SJSA1 (cell line): ENCODE results near the gene SMAD2. TPM values are rescaled to one million over a fixed set of nuclear protein-coding genes. Genes with fewer than 3 reads are reported as not detected.

Experiments used
- DNase-seq, 2 experiments: peaks; one replicate each; pipeline ENCODE4 v3.0.0-alpha.2; 2015 to 2020; ENCODE audit warnings: low spot score in 2 of 2, low read depth in 1 of 2
- H3K27ac ChIP-seq: fragments of 250-450 bp; sonication (Bioruptor Pico); 2 replicates; pipeline ENCODE4 v1.5.1; 2020; ENCODE audit warnings: mild to moderate bottlenecking, moderate library complexity
- H3K27me3 ChIP-seq: fragments of 250-450 bp; sonication (Bioruptor Pico); replicated peaks from 2 replicates; pipeline ENCODE4 v1.5.1; 2020; ENCODE audit warnings: mild to moderate bottlenecking, moderate library complexity
- H3K36me3 ChIP-seq: fragments of 250-450 bp; sonication (Bioruptor Pico); 2 replicates; pipeline ENCODE4 v1.5.1; 2020; ENCODE audit warnings: mild to moderate bottlenecking
- H3K4me1 ChIP-seq: fragments of 250-450 bp; sonication (Bioruptor Pico); replicated peaks from 2 replicates; pipeline ENCODE4 v1.6.1; 2021; ENCODE audit warnings: mild to moderate bottlenecking
- H3K4me3 ChIP-seq: fragments of 250-450 bp; sonication (Bioruptor Pico); 2 replicates; pipeline ENCODE4 v1.5.1; 2020; ENCODE audit warnings: mild to moderate bottlenecking
- H3K9me3 ChIP-seq: fragments of 250-450 bp; sonication (Bioruptor Pico); replicated peaks from 2 replicates; pipeline ENCODE4 v1.5.1; 2020; ENCODE audit warnings: mild to moderate bottlenecking
- total RNA-seq: library from RNA; depleted of rRNA; stranded (reverse); fragments of >200 nt; shearing (Covaris generic); gene quantifications from 2 replicates; pipeline ENCODE4 v1.2.3, GENCODE V29; 2014

SMAD2 gene
- total RNA-seq, 1 experiment from 2014 or later = 127 TPM

- Histone ChIP-seq H3K4me3 (no peak overlapping the region), H3K9me3 (no peaks in the 10 kb centered on the region), H3K36me3 (peaks cover 5% of the 10 kb centered on the region), H3K27ac (no peak overlapping the region), H3K27me3 (no peaks in the 10 kb centered on the region), H3K4me1 (peaks cover 12% of the 10 kb centered on the region)
- no peak for DNase-seq
Observed at GRCh38 chr18:47873625-47874024, 56.8 kb downstream of the SMAD2 start.

GRCh38 chr18:47872426-47872825 lies 58.0 kb downstream of the SMAD2 start:
- no peak overlapping the region for H3K27ac ChIP-seq
- no peak for DNase-seq
- no peaks in the 10 kb centered on the region for H3K9me3 ChIP-seq
- H3K4me3 ChIP-seq = no peak overlapping the region
- no peaks in the 10 kb centered on the region for H3K27me3 ChIP-seq
- H3K4me1 ChIP-seq = peaks cover under 1% of the 10 kb centered on the region
- H3K36me3 ChIP-seq = peaks cover 14% of the 10 kb centered on the region

DNA sequence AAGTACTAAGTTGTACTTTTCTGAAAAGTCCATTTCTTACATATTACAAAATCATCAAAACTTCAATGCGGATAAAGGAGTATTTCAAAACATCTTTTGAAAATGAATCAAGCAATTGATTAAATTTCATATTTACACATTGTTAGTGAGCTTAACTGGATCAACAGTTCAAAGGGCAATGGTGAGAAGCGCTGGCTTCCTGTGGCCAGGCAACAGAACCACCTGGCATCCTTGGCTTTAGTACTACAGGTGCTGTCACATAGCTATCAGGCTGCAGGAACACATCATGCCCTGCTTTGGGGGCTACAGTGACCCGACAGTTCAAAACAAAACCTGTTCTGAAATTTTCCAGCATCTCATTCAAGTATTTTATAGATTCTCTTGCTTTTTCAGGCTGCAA lies 59.2 kb downstream of the SMAD2 start:
- no peaks in the 10 kb centered on the region for H3K9me3 ChIP-seq
- H3K4me3 ChIP-seq = no peak overlapping the region
- no peaks in the 10 kb centered on the region for H3K27me3 ChIP-seq
- no peaks in the 10 kb centered on the region; the same call in 1 of the 2 replicates for H3K4me1 ChIP-seq
- peaks cover 17% of the 10 kb centered on the region for H3K36me3 ChIP-seq
- no peak overlapping the region for H3K27ac ChIP-seq
- no peak for DNase-seq

DNA sequence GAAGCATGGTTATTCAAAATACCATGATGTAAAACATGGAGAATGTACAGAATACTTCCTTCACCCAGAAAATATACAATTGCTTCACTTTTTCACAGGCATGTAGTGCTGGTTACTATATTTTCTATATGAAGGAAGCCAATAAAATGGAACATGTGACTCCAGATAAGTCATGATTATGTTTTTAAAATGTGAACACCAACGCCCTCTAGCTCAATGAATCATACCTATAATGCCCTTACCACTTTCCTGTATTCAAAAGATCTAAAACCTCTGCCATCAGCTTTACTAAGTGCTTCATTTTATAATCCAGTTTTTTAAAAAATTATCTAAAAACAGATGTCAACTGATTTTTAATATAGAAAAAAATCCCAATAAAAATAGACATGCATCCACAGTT lies 59.9 kb downstream of the SMAD2 start:
- H3K36me3 ChIP-seq = peaks cover 17% of the 10 kb centered on the region
- no peaks in the 10 kb centered on the region for H3K9me3 ChIP-seq
- no peaks in the 10 kb centered on the region for H3K27me3 ChIP-seq
- H3K4me3 ChIP-seq = no peak overlapping the region
- H3K27ac ChIP-seq = no peak overlapping the region
- H3K4me1 ChIP-seq = no peaks in the 10 kb centered on the region; the same call in 1 of the 2 replicates
- no peak for DNase-seq

DNA sequence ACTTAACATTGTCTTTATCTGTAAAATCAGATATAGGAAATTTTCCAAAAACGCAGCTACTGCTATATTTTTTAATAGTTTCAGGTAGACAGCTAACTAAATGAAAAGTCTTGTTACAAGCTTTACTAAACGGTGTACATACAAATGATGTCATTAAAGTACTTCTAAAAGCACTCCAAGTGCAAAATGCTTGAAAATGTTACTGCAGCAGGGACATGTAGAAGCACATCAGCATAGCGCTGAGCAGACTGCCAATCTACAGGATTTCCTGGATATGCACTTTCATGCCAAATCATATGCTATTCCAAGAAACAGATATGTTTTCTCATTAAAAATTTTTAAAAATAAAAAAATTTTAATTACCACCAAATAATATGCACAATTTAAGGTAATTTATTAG lies 61.7 kb downstream of the SMAD2 start:
- Histone ChIP-seq H3K4me3 (no peak overlapping the region), H3K36me3 (peaks cover 29% of the 10 kb centered on the region), H3K4me1 (no peaks in the 10 kb centered on the region), H3K27me3 (no peaks in the 10 kb centered on the region), H3K27ac (no peak overlapping the region), H3K9me3 (no peaks in the 10 kb centered on the region)
- no peak for DNase-seq

GRCh38 chr18:47865183-47865582 lies 65.3 kb downstream of the SMAD2 start:
- Histone ChIP-seq H3K27ac (no peak overlapping the region), H3K27me3 (no peaks in the 10 kb centered on the region), H3K36me3 (peaks cover 44% of the 10 kb centered on the region), H3K9me3 (no peaks in the 10 kb centered on the region), H3K4me1 (peaks cover 11% of the 10 kb centered on the region), H3K4me3 (no peak overlapping the region)
- DNase-seq = no peak

DNA sequence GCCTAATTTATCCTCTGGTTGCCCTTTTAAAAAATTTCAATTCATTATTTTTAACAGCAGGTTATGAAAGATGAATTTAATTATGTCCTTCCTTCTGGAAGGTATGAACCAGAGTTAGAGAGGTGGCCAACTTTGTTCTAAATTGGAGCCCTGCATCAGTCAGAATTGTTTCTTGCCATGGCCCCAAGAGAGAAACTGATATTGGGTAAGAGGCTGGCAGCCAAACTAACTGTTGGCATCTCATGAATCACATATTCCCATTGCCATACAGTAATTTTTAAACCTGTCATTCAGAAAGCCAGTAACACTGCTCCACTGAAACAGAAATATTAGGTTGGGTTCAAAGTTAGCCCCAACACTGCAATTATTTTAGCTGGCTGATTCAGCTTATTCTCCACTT lies 67.4 kb downstream of the SMAD2 start:
- peaks cover 11% of the 10 kb centered on the region for H3K4me1 ChIP-seq
- peaks cover 44% of the 10 kb centered on the region for H3K36me3 ChIP-seq
- no peak overlapping the region for H3K4me3 ChIP-seq
- no peak for DNase-seq
- no peak overlapping the region for H3K27ac ChIP-seq
- no peaks in the 10 kb centered on the region for H3K27me3 ChIP-seq
- H3K9me3 ChIP-seq = no peaks in the 10 kb centered on the region

- Histone ChIP-seq H3K4me1 (peaks cover 11% of the 10 kb centered on the region), H3K9me3 (no peaks in the 10 kb centered on the region)
Observed at GRCh38 chr18:47858607-47859006, 71.9 kb downstream of the SMAD2 start.

GRCh38 chr18:47847635-47848034 lies 82.8 kb downstream of the SMAD2 start:
- Histone ChIP-seq H3K4me3 (no peak overlapping the region), H3K4me1 (no peaks in the 10 kb centered on the region), H3K36me3 (peaks cover 33% of the 10 kb centered on the region), H3K27ac (no peak overlapping the region), H3K9me3 (no peaks in the 10 kb centered on the region), H3K27me3 (no peaks in the 10 kb centered on the region)
- DNase-seq = no peak

More at GRCh38 chr18:47858607-47859006, 71.9 kb downstream of the SMAD2 start:
- no peak overlapping the region for H3K27ac ChIP-seq
- no peak overlapping the region for H3K4me3 ChIP-seq
- no peaks in the 10 kb centered on the region for H3K27me3 ChIP-seq
- no peak for DNase-seq
- H3K36me3 ChIP-seq = peaks cover 37% of the 10 kb centered on the region

GRCh38 chr18:47846431-47846830 lies 84.0 kb downstream of the SMAD2 start:
- Histone ChIP-seq H3K27ac (no peak overlapping the region), H3K9me3 (no peaks in the 10 kb centered on the region), H3K36me3 (peaks cover 43% of the 10 kb centered on the region), H3K4me1 (no peaks in the 10 kb centered on the region), H3K4me3 (no peak overlapping the region), H3K27me3 (no peaks in the 10 kb centered on the region)
- no peak for DNase-seq

DNA sequence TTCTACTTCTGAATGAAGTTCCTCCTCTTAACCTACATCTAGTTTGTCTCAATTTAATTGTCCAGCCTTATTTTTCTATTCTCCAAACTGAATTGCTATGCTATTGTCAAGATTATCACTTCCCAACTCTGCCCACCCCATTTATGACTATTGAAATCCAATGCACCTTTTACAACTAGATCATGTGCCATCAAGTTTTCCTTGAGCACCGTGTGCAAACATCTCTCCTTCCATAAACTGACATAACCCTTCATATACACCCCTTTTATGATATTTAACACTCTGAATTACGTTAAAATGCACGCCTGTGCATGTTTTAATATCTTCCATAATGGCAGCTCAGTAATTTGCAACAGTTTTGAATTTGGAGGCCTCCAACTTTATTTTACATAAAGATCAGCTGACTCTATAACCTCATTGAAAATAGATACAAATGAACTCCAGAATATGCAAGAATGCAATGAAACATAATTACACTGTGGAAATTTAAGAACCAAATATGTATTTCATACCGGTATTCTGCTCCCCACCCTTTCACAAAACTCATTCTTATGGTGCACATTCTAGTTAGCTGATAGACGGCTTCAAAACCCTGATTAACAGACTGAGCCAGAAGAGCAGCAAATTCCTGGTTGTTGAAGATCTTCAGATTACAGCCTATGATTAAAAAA lies 85.5 kb downstream of the SMAD2 start:
- Histone ChIP-seq H3K36me3 (peaks cover 52% of the 10 kb centered on the region), H3K9me3 (no peaks in the 10 kb centered on the region), H3K4me3 (no peak overlapping the region), H3K4me1 (no peaks in the 10 kb centered on the region), H3K27me3 (no peaks in the 10 kb centered on the region), H3K27ac (no peak overlapping the region)
- DNase-seq = no peak

DNA sequence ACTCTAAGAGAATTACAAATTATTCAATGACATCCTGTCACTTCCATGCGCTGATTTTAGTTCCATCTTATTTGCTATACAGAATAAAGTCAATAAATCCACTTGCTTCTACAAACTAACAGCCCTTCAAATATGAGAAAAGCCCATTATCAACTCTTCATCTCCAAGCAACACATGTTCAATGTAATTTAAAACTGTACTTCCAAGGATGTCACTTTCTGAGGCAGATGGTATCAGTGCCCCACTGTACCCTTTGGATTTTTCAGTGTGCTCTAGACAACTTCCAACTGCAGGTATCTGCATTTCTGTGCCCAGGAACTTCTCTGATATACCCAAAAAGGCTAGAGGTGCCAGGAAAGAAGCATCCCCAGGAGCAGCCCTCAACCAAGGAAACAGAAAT lies 87.6 kb downstream of the SMAD2 start:
- peaks cover 62% of the 10 kb centered on the region for H3K36me3 ChIP-seq
- H3K27me3 ChIP-seq = no peaks in the 10 kb centered on the region
- H3K4me1 ChIP-seq = no peaks in the 10 kb centered on the region
- H3K27ac ChIP-seq = no peak overlapping the region
- DNase-seq = no peak
- no peak overlapping the region for H3K4me3 ChIP-seq
- H3K9me3 ChIP-seq = no peaks in the 10 kb centered on the region

- H3K9me3 ChIP-seq = no peaks in the 10 kb centered on the region
- H3K36me3 ChIP-seq = peaks cover 52% of the 10 kb centered on the region
- H3K4me1 ChIP-seq = peaks cover 13% of the 10 kb centered on the region
- H3K27me3 ChIP-seq = no peaks in the 10 kb centered on the region
- no peak for DNase-seq
- no peak overlapping the region for H3K4me3 ChIP-seq
- H3K27ac ChIP-seq = no peak overlapping the region
Observed at GRCh38 chr18:47838396-47838795, 92.1 kb downstream of the SMAD2 start.

DNA sequence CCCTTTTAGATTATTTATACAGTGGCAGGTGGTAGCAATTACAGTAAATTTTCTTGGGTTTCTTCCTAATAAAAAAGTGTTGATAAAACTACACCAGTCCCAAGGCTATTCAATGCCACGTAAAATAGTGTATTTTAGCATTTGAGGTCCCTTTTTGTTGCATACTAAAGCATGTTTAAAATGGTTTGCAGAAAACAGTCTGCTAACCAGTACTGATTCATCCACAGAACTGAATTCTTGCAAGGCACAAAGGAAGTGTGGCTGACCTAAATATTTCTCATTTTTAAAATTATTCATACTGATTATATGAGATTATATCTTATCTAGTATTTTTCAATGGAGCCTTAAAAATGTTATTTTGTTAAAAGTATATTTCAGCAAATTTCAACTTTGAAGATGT lies 98.1 kb downstream of the SMAD2 start:
- Histone ChIP-seq H3K27me3 (no peaks in the 10 kb centered on the region; the same call in 1 of the 2 replicates), H3K4me1 (peaks cover 13% of the 10 kb centered on the region), H3K9me3 (no peaks in the 10 kb centered on the region), H3K36me3 (peaks cover 4% of the 10 kb centered on the region; the same call in 1 of the 2 replicates), H3K4me3 (no peak overlapping the region), H3K27ac (no peak overlapping the region)
- DNase-seq = no peak

- DNase-seq = no peak
- H3K4me1 ChIP-seq = peaks cover 5% of the 10 kb centered on the region
Observed at GRCh38 chr18:47831351-47831750, 99.1 kb downstream of the SMAD2 start.

More at GRCh38 chr18:47831351-47831750, 99.1 kb downstream of the SMAD2 start:
- Histone ChIP-seq H3K4me3 (no peak overlapping the region), H3K27ac (no peak overlapping the region), H3K9me3 (no peaks in the 10 kb centered on the region), H3K27me3 (no peaks in the 10 kb centered on the region; the same call in 1 of the 2 replicates), H3K36me3 (peaks cover 4% of the 10 kb centered on the region; the same call in 1 of the 2 replicates)
